Measurements from ENCODE around the gene CHST13.

DNA sequence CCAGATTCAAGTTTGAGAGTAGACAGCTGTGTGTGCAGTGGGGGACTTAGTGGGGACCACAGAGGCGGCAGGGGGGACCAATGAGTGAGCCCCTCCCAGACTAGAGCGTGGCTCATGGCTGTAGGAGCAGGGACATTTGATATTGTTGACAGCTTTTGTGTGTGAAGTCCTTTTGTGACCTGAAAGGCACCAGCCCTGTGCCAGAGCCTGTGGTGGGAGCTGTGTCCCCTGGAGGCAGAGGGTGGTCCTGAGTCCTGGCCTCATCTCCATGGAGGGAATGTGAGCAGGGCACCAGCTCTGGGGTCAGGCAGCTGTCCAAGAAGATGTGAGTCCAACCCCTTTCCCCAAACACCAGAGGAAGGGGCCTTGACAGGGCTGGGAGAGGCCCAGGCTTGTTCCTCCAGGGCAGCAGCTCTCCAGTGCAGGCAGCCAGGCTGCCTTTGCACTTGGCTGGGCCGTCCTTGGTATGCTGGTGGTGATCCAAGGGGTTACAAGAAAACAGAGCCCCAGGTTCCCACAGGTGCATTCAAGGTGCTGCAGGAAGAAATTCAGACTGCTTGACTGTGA lies 44.9 kb downstream of the CHST13 start:
- TF ChIP-seq POLR2A (IDR thresholded peaks at IDR 0.05), result no peak
- TF ChIP-seq, protein P1, sequence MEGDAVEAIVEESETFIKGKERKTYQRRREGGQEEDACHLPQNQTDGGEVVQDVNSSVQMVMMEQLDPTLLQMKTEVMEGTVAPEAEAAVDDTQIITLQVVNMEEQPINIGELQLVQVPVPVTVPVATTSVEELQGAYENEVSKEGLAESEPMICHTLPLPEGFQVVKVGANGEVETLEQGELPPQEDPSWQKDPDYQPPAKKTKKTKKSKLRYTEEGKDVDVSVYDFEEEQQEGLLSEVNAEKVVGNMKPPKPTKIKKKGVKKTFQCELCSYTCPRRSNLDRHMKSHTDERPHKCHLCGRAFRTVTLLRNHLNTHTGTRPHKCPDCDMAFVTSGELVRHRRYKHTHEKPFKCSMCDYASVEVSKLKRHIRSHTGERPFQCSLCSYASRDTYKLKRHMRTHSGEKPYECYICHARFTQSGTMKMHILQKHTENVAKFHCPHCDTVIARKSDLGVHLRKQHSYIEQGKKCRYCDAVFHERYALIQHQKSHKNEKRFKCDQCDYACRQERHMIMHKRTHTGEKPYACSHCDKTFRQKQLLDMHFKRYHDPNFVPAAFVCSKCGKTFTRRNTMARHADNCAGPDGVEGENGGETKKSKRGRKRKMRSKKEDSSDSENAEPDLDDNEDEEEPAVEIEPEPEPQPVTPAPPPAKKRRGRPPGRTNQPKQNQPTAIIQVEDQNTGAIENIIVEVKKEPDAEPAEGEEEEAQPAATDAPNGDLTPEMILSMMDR (IDR thresholded peaks at IDR 0.05), result no peak
- no peak for TF ChIP-seq POLR2AphosphoS5 (IDR thresholded peaks at IDR 0.05)
